ENCODE results near the gene TRIM15. TPM values are rescaled to one million over a fixed set of nuclear protein-coding genes. Genes with fewer than 3 reads are reported as not detected.

The TRIM15 gene
- total RNA-seq, 1 experiment from 2014 or later: 6.5 TPM

GRCh38 chr6:30196376-30196775, 33.0 kb downstream of the TRIM15 start:
- RAD21 ChIA-PET (ENCODE audit: low non-redundant PET in 1 of 2, low total read pairs in 2 of 2, uncharacterized antibody in 2 of 2, unreplicated experiment in 2 of 2): no interaction called here
- Histone ChIP-seq H3K79me2 (ENCODE audit: insufficient read depth, low read length) (peaks cover 14% of the 10 kb centered on the region), H3K36me3 (ENCODE audit: control insufficient read depth in 1 of 2, insufficient read depth in 2 of 2, low read length in 2 of 2) (peaks cover 15 to 30% of the 10 kb centered on the region in 2 experiments), H3K27ac (ENCODE audit: low read depth, low read length) (no peak overlapping the region), H3K9ac (ENCODE audit: low read length) (no peak overlapping the region), H4K20me1 (ENCODE audit: insufficient read depth) (no peaks in the 10 kb centered on the region), H3K9me3 (ENCODE audit: control insufficient read depth in 1 of 2, insufficient read depth in 1 of 2, low read depth in 1 of 2, low read length in 2 of 2) (no peaks in the 10 kb centered on the region), H3K4me2 (ENCODE audit: low read length) (no peak overlapping the region), H3K4me3 (replicated peaks in 1 of 2; ENCODE audit: low read depth in 1 of 2, low read length in 2 of 2) (no peak overlapping the region), H3K9me2 (ENCODE audit: insufficient read depth) (no peaks in the 10 kb centered on the region), H3K4me1 (ENCODE audit: control insufficient read depth in 1 of 2, insufficient read depth in 2 of 2, low read length in 2 of 2) (no peaks in the 10 kb centered on the region), H3K27me3 (ENCODE audit: insufficient read depth, low read length) (no peaks in the 10 kb centered on the region), H2AFZ (ENCODE audit: low read depth, low read length, poor library complexity, severe bottlenecking) (no peak overlapping the region)
- ATAC-seq: no peak
- no peak for DNase-seq (ENCODE audit: low read depth, low spot score)
- CTCF ChIA-PET: interaction anchor here (0.7 kb wide), 1 partner anchor 21 kb away, joined by 3 read pairs; no protein-coding TSS in a partner anchor
- TF ChIP-seq EGR1 (IDR thresholded peaks at IDR 0.05; ENCODE audit: low read depth) (no peak), POLR2A (IDR thresholded peaks at IDR 0.05; ENCODE audit: borderline replicate concordance, extremely low read depth, insufficient read depth, insufficient read length) (no peak), CEBPB (IDR thresholded peaks at IDR 0.05; ENCODE audit: low read depth) (no peak), JUND (IDR thresholded peaks at IDR 0.05) (no peak), ZNF274 (IDR thresholded peaks at IDR 0.05; ENCODE audit: low read depth, low read length) (no peak), RAD21 (IDR thresholded peaks at IDR 0.05; ENCODE audit: low read depth) (no peak), ELF1 (IDR thresholded peaks at IDR 0.05; ENCODE audit: borderline replicate concordance, low read depth) (no peak), FOSL1 (IDR thresholded peaks at IDR 0.05; ENCODE audit: low read depth) (no peak), EZH2 (IDR thresholded peaks at IDR 0.05) (no peak), SIN3A (IDR thresholded peaks at IDR 0.05; ENCODE audit: low read depth) (no peak), CBX3 (IDR thresholded peaks at IDR 0.05; ENCODE audit: low read depth) (no peak), YY1 (IDR thresholded peaks at IDR 0.05; ENCODE audit: extremely low read depth, insufficient replicate concordance, low read depth, low read length) (no peak), CTCF (IDR thresholded peaks at IDR 0.05 in 2 of 3, conservative IDR thresholded peaks at IDR 0.05 in 1 of 3; ENCODE audit: borderline replicate concordance in 1 of 3, insufficient read depth in 1 of 3, low read depth in 2 of 3, low read length in 2 of 3) (no peak), ATF3 (IDR thresholded peaks at IDR 0.05) (no peak), REST (IDR thresholded peaks at IDR 0.05; ENCODE audit: low read depth) (no peak), POLR2AphosphoS5 (IDR thresholded peaks at IDR 0.05; ENCODE audit: low read depth, low read length) (no peak), SP1 (IDR thresholded peaks at IDR 0.05; ENCODE audit: low read depth) (no peak), ZBTB33 (IDR thresholded peaks at IDR 0.05; ENCODE audit: extremely low read depth, insufficient replicate concordance, low read length) (no peak), EZH2phosphoT487 (IDR thresholded peaks at IDR 0.05; ENCODE audit: borderline replicate concordance) (no peak), TCF7L2 (IDR thresholded peaks at IDR 0.05; ENCODE audit: borderline replicate concordance, extremely low read depth, insufficient read depth, insufficient read length) (no peak)
- intact Hi-C loops (cut with micrococcal nuclease): no loop called here
- POLR2A ChIA-PET: no interaction called here
- BruUV-seq (replicated peaks): no TSS peak

Data from HCT116 (cell line).